GM23338 (cell line): ENCODE results near the gene LYST.

Experiments
- EZH2 ChIP-seq: fragments of 200-600 bp; sonication (generic); IDR thresholded peaks from one replicate; pipeline ENCODE4 v1.8.0; 2017; ENCODE audit warnings: antibody characterized with exemption, mild to moderate bottlenecking, low read depth; ENCODE audit not compliant: unreplicated experiment
- NANOG ChIP-seq: IDR thresholded peaks from 2 replicates; pipeline ENCODE4 v1.6.1; 2016; ENCODE audit warnings: antibody characterized with exemption, borderline replicate concordance
- TF ChIP-seq, protein P1 (sequence below), 2 experiments: fragments of 200-600 bp in 1 of 2; sonication (generic) in 1 of 2; conservative IDR thresholded peaks; 2 replicates each; pipeline versions ENCODE4 v1.5.1 to v1.6.1; 2016 to 2017; ENCODE audit warnings: antibody characterized with exemption in 2 of 2, low read depth in 2 of 2, mild to moderate bottlenecking in 2 of 2, moderate library complexity in 1 of 2

DNA sequence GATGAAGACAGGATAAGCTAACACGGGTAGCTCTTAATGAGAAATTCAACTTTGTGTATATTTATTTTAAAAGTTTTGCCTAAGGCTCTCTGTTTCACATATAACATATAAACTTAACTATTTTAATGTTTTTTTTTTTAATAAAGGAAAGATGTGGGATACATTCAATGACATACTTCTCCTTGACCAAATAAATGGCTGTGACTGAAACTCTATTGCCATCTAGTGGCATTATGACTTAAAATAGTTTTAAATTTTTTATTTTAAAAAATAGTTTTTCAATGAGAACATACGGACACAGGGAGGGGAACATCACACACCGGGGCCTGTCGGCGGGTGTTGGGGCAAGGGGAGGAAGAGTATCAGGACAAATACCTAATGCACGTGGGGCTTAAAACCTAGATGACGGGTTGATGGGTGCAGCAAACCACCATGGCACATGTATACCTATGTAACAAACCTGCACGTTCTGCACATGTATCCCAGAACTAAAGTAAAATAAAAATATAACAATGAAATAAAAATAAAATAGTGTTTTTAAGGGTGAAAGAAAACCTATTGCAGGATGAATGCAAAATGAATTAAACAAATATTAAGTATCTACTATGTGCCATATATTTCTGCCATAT lies 83.4 kb downstream of the LYST start:
- TF ChIP-seq NANOG (no peak), EZH2 (no peak)
- TF ChIP-seq, protein P1, sequence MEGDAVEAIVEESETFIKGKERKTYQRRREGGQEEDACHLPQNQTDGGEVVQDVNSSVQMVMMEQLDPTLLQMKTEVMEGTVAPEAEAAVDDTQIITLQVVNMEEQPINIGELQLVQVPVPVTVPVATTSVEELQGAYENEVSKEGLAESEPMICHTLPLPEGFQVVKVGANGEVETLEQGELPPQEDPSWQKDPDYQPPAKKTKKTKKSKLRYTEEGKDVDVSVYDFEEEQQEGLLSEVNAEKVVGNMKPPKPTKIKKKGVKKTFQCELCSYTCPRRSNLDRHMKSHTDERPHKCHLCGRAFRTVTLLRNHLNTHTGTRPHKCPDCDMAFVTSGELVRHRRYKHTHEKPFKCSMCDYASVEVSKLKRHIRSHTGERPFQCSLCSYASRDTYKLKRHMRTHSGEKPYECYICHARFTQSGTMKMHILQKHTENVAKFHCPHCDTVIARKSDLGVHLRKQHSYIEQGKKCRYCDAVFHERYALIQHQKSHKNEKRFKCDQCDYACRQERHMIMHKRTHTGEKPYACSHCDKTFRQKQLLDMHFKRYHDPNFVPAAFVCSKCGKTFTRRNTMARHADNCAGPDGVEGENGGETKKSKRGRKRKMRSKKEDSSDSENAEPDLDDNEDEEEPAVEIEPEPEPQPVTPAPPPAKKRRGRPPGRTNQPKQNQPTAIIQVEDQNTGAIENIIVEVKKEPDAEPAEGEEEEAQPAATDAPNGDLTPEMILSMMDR (conservative IDR thresholded peaks at IDR 0.05; ENCODE audit: low read depth in 2 of 2) = no peak; a peak in 2 of 4 replicates
